ENCODE measurements around the gene TPCN2. TPM values are rescaled to one million over a fixed set of nuclear protein-coding genes. Genes with fewer than 3 reads are reported as not detected.

Gene TPCN2
- total and polyA plus RNA-seq, 2 of the 4 experiments (the other 2 are of a cell fraction): 3.4 to 8.0 TPM

GRCh38 chr11:69063652-69064260 lies 15.0 kb downstream of the TPCN2 start:
- Histone ChIP-seq H2BK5ac (ENCODE audit: low read depth, low read length, poor library complexity, severe bottlenecking) (no peak overlapping the region), H3K4me3 (ENCODE audit: insufficient read depth, low read depth, low read length) (no peak overlapping the region), H3K36me3 (ENCODE audit: control insufficient read depth, insufficient read depth, low read length) (peaks cover 38% of the 10 kb centered on the region), H3K27me3 (ENCODE audit: control insufficient read depth, insufficient read depth, low read length) (no peaks in the 10 kb centered on the region), H2AFZ (replicated peaks; ENCODE audit: low read length, poor library complexity) (no peak overlapping the region), H3K4me1 (ENCODE audit: control insufficient read depth, insufficient read depth, low read length) (no peaks in the 10 kb centered on the region), H2BK15ac (ENCODE audit: low read depth, low read length) (no peak overlapping the region), H3K9me1 (ENCODE audit: insufficient read depth, low read length) (no peaks in the 10 kb centered on the region), H3K56ac (ENCODE audit: extremely low read depth, insufficient read depth, low read length) (no peak overlapping the region), H3K14ac (replicated peaks; ENCODE audit: low read depth, low read length) (no peak overlapping the region), H4K91ac (ENCODE audit: insufficient read depth, low read depth, low read length) (no peak overlapping the region), H2AK9ac (replicated peaks; ENCODE audit: low read depth, low read length, poor library complexity) (no peak overlapping the region), H3K4me2 (ENCODE audit: low read depth, low read length) (no peak overlapping the region), H3K23ac (ENCODE audit: low read depth, low read length) (no peak overlapping the region), H2BK20ac (ENCODE audit: low read depth, low read length) (no peak overlapping the region), H4K20me1 (ENCODE audit: insufficient read depth, low read length) (peaks cover 20% of the 10 kb centered on the region), H3K27ac (ENCODE audit: insufficient read depth, low read length) (no peak overlapping the region), H2BK120ac (ENCODE audit: low read depth, low read length) (no peak overlapping the region), H2AK5ac (ENCODE audit: low read depth, low read length) (no peak overlapping the region), H3K79me1 (ENCODE audit: low read depth in 1 of 2, low read length in 2 of 2) (peaks cover 14 to 34% of the 10 kb centered on the region in 2 experiments; a peak in 1 of 4 replicates), H4K8ac (ENCODE audit: low read depth in 2 of 2, low read length in 2 of 2) (no peak overlapping the region), H3K4ac (ENCODE audit: low read depth, low read length) (no peak overlapping the region), H3K9ac (ENCODE audit: low read depth, low read length) (no peak overlapping the region), H3K9me3 (ENCODE audit: control insufficient read depth, insufficient read depth, low read length) (no peaks in the 10 kb centered on the region), H4K5ac (ENCODE audit: low read depth, low read length) (no peak overlapping the region), H3K18ac (ENCODE audit: low read depth, low read length) (no peak overlapping the region)
- dilution Hi-C loops (cut with HindIII; ENCODE audit: low sequenced_read_pairs, unreplicated experiment) (no loop called here), intact Hi-C loops (cut with micrococcal nuclease) (no loop called here), in situ Hi-C loops (cut with MboI; ENCODE audit: low sequenced_read_pairs) (no loop called here)
- ChIA-PET POLR2A (ENCODE audit: unreplicated experiment) (no interaction called here), CTCF (no interaction called here)
- WGBS, 2 experiments (ENCODE audit: extremely low coverage in 2 of 2, insufficient read length in 1 of 2): 100% methylated on average over 1 of the region's 14 CpGs; no CpG with 5 or more reads in 1 of the 2 experiments
- no peak for DNase-seq
- no TSS peak for BruUV-seq (replicated peaks)
- ATAC-seq (ENCODE audit: low read depth): no peak
- TF ChIP-seq SMC3 (IDR thresholded peaks at IDR 0.05; ENCODE audit: low read depth, low read length) (no peak), FOS (IDR thresholded peaks at IDR 0.05; ENCODE audit: low read depth, low read length) (no peak), CHD1 (IDR thresholded peaks at IDR 0.05; ENCODE audit: low read depth, low read length) (no peak), RFX5 (IDR thresholded peaks at IDR 0.05; ENCODE audit: low read depth, low read length) (no peak), CEBPB (IDR thresholded peaks at IDR 0.05; ENCODE audit: low read depth, low read length) (no peak), ELK1 (IDR thresholded peaks at IDR 0.05; ENCODE audit: borderline replicate concordance, low read depth, low read length) (no peak), CTCF (conservative IDR thresholded peaks at IDR 0.05; ENCODE audit: low read depth, low read length) (no peak), RCOR1 (IDR thresholded peaks at IDR 0.05; ENCODE audit: insufficient replicate concordance, low read length) (no peak), MAZ (IDR thresholded peaks at IDR 0.05; ENCODE audit: borderline replicate concordance, low read depth, low read length) (no peak)

Data from IMR-90 (cell line).